Testis (tissue), 2 donors: ENCODE results near the gene MYO7A.

Source experiments
- CTCF ChIP-seq, 3 experiments: fragments of 450-650 bp in 2 of 3; fragments of 200-600 bp in 1 of 3; sonication (generic) in 1 of 3; IDR thresholded peaks; one replicate each; pipeline ENCODE4 v1.5.1; 2016 to 2019; ENCODE audit warnings: antibody characterized with exemption in 3 of 3, mild to moderate bottlenecking in 2 of 3, moderate library complexity in 1 of 3
- POLR2A ChIP-seq: fragments of 450-650 bp; IDR thresholded peaks from one replicate; pipeline ENCODE4 v1.6.1; 2017; ENCODE audit warnings: antibody characterized with exemption, mild to moderate bottlenecking, moderate library complexity

DNA sequence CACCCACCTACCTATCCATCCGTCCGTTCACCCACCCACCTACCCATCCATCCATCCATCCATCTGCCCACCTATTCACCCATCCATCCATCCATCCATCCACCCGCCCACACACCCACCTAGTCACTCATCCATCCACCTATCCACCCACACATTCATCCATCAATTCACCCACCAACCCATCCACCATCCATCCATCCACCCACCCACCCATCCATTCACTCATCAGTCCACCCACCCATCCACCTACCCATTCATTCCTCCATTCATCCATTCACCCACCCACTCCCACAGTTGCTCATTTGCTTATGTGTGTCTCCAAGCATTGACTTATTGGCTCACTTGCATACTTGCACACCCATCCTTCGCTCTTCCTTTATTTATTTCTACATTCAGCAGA is 50.1 kb downstream of the MYO7A start:
- no peak for TF ChIP-seq CTCF (IDR thresholded peaks at IDR 0.05)
- no peak for TF ChIP-seq POLR2A
